SK-N-SH (cell line): Measurements from ENCODE around the gene SNN.

ENCODE experiments used
- CTCF ChIP-seq: fragments of 200-600 bp; sonication (generic); IDR thresholded peaks from 2 replicates; pipeline ENCODE4 v1.6.1; 2017; ENCODE audit warnings: antibody characterized with exemption, mild to moderate bottlenecking, moderate library complexity
- REST ChIP-seq: IDR thresholded peaks from 2 replicates; pipeline ENCODE4 v1.6.1; 2012; ENCODE audit warnings: mild to moderate bottlenecking, low read depth, low read length, moderate library complexity
- ZBTB33 ChIP-seq: IDR thresholded peaks from 2 replicates; pipeline ENCODE4 v1.4.0; 2012; ENCODE audit warnings: low read depth, borderline replicate concordance

DNA sequence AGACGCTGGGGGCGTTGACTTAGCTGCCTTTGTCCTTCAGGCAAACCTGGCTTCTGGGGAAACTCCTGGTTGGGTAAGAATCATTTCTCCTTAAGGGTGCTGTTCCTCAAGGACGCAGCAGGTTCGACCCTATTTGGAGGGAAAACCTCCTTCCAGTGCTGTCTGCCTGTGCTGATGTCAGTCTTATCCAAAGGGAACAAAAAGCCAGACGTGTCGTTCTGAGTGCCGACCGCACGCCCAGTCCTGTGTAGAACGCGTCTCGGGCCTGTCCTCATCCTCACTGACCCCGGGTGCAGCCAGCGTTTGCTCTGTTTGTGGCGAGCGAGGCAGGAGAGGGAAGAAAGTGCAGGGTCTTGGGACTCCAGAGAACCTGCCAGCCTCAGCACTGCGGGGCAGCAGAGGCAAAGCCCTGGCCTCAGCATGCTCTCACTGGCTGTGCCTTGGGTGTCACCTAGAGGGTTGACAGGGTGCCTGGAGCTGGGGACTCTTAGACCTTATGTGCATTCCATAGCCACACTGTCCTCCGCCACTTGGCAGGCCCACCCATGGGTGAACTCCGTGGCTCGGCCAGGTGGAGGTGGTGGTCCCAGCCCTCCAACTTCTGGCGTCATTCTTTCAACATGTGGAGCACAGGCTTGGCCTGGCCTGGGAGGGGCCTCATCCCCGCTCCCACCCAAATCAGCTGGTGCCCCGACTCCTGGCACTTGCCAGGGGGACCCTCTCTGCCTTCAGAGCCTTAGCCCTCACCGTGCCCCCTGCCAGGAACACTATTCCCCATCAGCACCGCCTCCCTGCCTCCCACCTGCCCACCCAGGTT is 6.0 kb downstream of the SNN start:
- TF ChIP-seq ZBTB33 (no peak), CTCF (no peak), REST (no peak)
